CD14-positive monocyte (primary cell): ENCODE measurements around the gene RNF181. TPM values are rescaled to one million over a fixed set of nuclear protein-coding genes. Genes with fewer than 3 reads are reported as not detected.

Experiments used
- DNase-seq, 3 donors: peaks; one replicate each; pipeline ENCODE4 v3.0.0-alpha.2; 2011 to 2022
- H2AFZ ChIP-seq: 2 replicates; pipeline ENCODE4 v1.6.0; 2012; ENCODE audit warnings: mild to moderate bottlenecking, low read depth, low read length, inconsistent platforms; ENCODE audit not compliant: insufficient read depth, poor library complexity, severe bottlenecking
- H3K27ac ChIP-seq, 2 donors: 1 replicate in 1 of 2; 2 replicates in 1 of 2; pipeline ENCODE4 v1.5.1; 2012 to 2013; ENCODE audit warnings: low read length in 2 of 2, control low read depth in 1 of 2, inconsistent platforms in 1 of 2, low read depth in 1 of 2, mild to moderate bottlenecking in 1 of 2
- H3K27me3 ChIP-seq, 2 donors: one replicate each; pipeline versions ENCODE4 v1.6.0 to v1.6.1; 2011 to 2013; ENCODE audit warnings: low read length in 2 of 2; ENCODE audit not compliant: control insufficient read depth in 2 of 2, insufficient read depth in 2 of 2
- H3K36me3 ChIP-seq, 2 donors: replicated peaks in 1 of 2; 1 replicate in 1 of 2; 2 replicates in 1 of 2; pipeline versions ENCODE4 v1.5.1 to v1.6.1; 2012 to 2013; ENCODE audit warnings: low read length in 2 of 2, control low read depth in 1 of 2, inconsistent platforms in 1 of 2, mild to moderate bottlenecking in 1 of 2; ENCODE audit not compliant: insufficient read depth in 2 of 2, control insufficient read depth in 1 of 2
- H3K4me1 ChIP-seq, 2 donors: 1 replicate in 1 of 2; 2 replicates in 1 of 2; pipeline versions ENCODE4 v1.5.1 to v1.6.1; 2012 to 2013; ENCODE audit warnings: low read length in 2 of 2, control low read depth in 1 of 2, inconsistent platforms in 1 of 2, mild to moderate bottlenecking in 1 of 2, moderate library complexity in 1 of 2; ENCODE audit not compliant: insufficient read depth in 2 of 2, control insufficient read depth in 1 of 2
- H3K4me2 ChIP-seq: replicated peaks from 2 replicates; pipeline ENCODE3; 2012; ENCODE audit warnings: low read length, moderate library complexity, mild to moderate bottlenecking; ENCODE audit not compliant: poor library complexity, severe bottlenecking; ENCODE audit errors: extremely low read depth
- H3K4me3 ChIP-seq, 3 experiments: fragments of 200-600 bp in 1 of 3; sonication (generic) in 1 of 3; replicated peaks in 1 of 3; 1 replicate in 2 of 3; 2 replicates in 1 of 3; pipeline ENCODE4 v1.5.1; 2011 to 2013; ENCODE audit warnings: low read length in 3 of 3, mild to moderate bottlenecking in 3 of 3, control low read depth in 2 of 3, low read depth in 2 of 3, inconsistent platforms in 1 of 3, moderate library complexity in 1 of 3
- H3K79me2 ChIP-seq: 2 replicates; pipeline ENCODE4 v1.6.0; 2012; ENCODE audit warnings: mild to moderate bottlenecking, control low read depth, inconsistent platforms, low read length, moderate library complexity; ENCODE audit not compliant: insufficient read depth
- H3K9ac ChIP-seq: 2 replicates; pipeline ENCODE4 v1.6.0; 2017; ENCODE audit warnings: low read length, mild to moderate bottlenecking; ENCODE audit not compliant: insufficient read depth, poor library complexity, severe bottlenecking
- H3K9me3 ChIP-seq, 2 donors: replicated peaks in 1 of 2; 1 replicate in 1 of 2; 2 replicates in 1 of 2; pipeline versions ENCODE4 v1.5.1 to v1.6.1; 2012 to 2013; ENCODE audit warnings: low read length in 2 of 2, control low read depth in 1 of 2; ENCODE audit not compliant: control insufficient read depth in 1 of 2, insufficient read depth in 1 of 2
- H4K20me1 ChIP-seq: 2 replicates; pipeline ENCODE4 v1.6.0; 2012; ENCODE audit warnings: mild to moderate bottlenecking, low read length, control low read depth, moderate library complexity; ENCODE audit not compliant: insufficient read depth
- H3K27ac Mint-ChIP-seq, 7 donors: one replicate each; pipeline ENCODE4 v1.8.0; 2020; ENCODE audit warnings: mild to moderate bottlenecking in 7 of 7, mixed read lengths in 7 of 7, moderate library complexity in 6 of 7, inconsistent platforms in 2 of 7
- H3K27me3 Mint-ChIP-seq, 3 donors: one replicate each; pipeline ENCODE4 v1.8.0; 2021 to 2022; ENCODE audit warnings: low read depth in 3 of 3, mild to moderate bottlenecking in 3 of 3, mixed read lengths in 3 of 3, moderate library complexity in 3 of 3, inconsistent platforms in 1 of 3
- H3K36me3 Mint-ChIP-seq, 2 donors: one replicate each; pipeline ENCODE4 v1.8.0; 2020; ENCODE audit warnings: mixed read lengths in 2 of 2, inconsistent platforms in 1 of 2, mild to moderate bottlenecking in 1 of 2
- H3K4me1 Mint-ChIP-seq: one replicate; pipeline ENCODE4 v1.8.0; 2020; ENCODE audit warnings: mild to moderate bottlenecking, mixed read lengths
- H3K4me3 Mint-ChIP-seq, 2 donors: one replicate each; pipeline ENCODE4 v1.8.0; 2020; ENCODE audit warnings: mild to moderate bottlenecking in 2 of 2, mixed read lengths in 2 of 2, moderate library complexity in 1 of 2
- H3K9me3 Mint-ChIP-seq, 7 donors: one replicate each; pipeline ENCODE4 v1.8.0; 2020 to 2022; ENCODE audit warnings: mixed read lengths in 7 of 7, mild to moderate bottlenecking in 6 of 7, moderate library complexity in 6 of 7, inconsistent platforms in 2 of 7
- WGBS: methylation state at CpG from one replicate; pipeline ENCODE4 v1.1.5; 2013; ENCODE audit warnings: missing lambda C conversion rate; ENCODE audit not compliant: insufficient coverage; 5-methylcytosine and 5-hydroxymethylcytosine counted together
- intact Hi-C, 2 donors: fragments of 100-400 bp; cut with micrococcal nuclease; formaldehyde crosslinking; loops; one replicate each; pipeline versions ENCODE4 v1.15.0 to v1.15.1; 2023
- polyA plus RNA-seq, 3 donors: library from polyadenylated mRNA; depleted of rRNA in 1 of 3; unstranded in 2 of 3; stranded (reverse) in 1 of 3; fragments of 300-500 nt in 2 of 3; fragments of >200 nt in 1 of 3; fragmentation: Illumina TruSeq in 2 of 3; gene quantifications; 1 replicate in 2 of 3; 2 replicates in 1 of 3; pipeline ENCODE4 v1.2.3, GENCODE V29; 2012 to 2021
- TF ChIP-seq, protein P1 (sequence below): fragments of 200-600 bp; IDR thresholded peaks from one replicate; pipeline ENCODE4 v1.8.0; 2022; ENCODE audit warnings: antibody characterized with exemption, mild to moderate bottlenecking

Gene RNF181
- polyA plus RNA-seq, 3 donors, result 254 to 475 (median 382) TPM

DNA sequence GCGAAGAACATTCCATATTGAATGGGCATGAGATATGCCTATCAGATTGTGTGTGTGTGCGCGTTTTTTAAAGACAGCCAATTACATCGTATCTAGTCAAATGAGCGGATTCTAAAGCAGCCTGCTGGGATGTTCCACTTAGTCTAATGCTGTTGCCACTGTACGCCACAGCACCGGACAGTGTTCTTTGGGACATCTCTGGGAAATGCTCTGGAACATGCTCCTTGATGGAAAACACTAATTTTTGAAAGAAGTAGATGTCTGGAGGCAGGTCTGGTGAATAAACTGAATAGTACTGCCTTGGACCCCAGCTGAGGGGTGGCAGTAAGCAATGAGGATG, 10.5 kb downstream of the RNF181 start:
- H3K4me3 Mint-ChIP-seq, result no peak overlapping the region
- peaks cover 26 to 40% of the 10 kb centered on the region in 2 donors for H3K36me3 Mint-ChIP-seq
- 96% methylated on average over 7 of the region's 7 CpGs for WGBS
- H3K36me3 ChIP-seq, result peaks cover 21 to 43% of the 10 kb centered on the region in 2 donors
- intact Hi-C loops, result no loop called here
- no peaks in the 10 kb centered on the region for H3K9me3 ChIP-seq
- TF ChIP-seq, protein P1, sequence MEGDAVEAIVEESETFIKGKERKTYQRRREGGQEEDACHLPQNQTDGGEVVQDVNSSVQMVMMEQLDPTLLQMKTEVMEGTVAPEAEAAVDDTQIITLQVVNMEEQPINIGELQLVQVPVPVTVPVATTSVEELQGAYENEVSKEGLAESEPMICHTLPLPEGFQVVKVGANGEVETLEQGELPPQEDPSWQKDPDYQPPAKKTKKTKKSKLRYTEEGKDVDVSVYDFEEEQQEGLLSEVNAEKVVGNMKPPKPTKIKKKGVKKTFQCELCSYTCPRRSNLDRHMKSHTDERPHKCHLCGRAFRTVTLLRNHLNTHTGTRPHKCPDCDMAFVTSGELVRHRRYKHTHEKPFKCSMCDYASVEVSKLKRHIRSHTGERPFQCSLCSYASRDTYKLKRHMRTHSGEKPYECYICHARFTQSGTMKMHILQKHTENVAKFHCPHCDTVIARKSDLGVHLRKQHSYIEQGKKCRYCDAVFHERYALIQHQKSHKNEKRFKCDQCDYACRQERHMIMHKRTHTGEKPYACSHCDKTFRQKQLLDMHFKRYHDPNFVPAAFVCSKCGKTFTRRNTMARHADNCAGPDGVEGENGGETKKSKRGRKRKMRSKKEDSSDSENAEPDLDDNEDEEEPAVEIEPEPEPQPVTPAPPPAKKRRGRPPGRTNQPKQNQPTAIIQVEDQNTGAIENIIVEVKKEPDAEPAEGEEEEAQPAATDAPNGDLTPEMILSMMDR, result no peak
- H3K27ac ChIP-seq, result no peak overlapping the region
- DNase-seq, result no peak
- no peaks in the 10 kb centered on the region for H3K9me3 Mint-ChIP-seq
- no peak overlapping the region for H3K27ac Mint-ChIP-seq
- H4K20me1 ChIP-seq, result peaks cover 63% of the 10 kb centered on the region
- H3K9ac ChIP-seq, result no peak overlapping the region
- peaks cover 25% of the 10 kb centered on the region for H3K79me2 ChIP-seq
- no peak overlapping the region for H2AFZ ChIP-seq
- H3K27me3 ChIP-seq, result no peaks in the 10 kb centered on the region
- peaks cover 52% of the 10 kb centered on the region for H3K4me1 Mint-ChIP-seq
- H3K27me3 Mint-ChIP-seq, result peaks cover 0 to 4% (median 1%) of the 10 kb centered on the region in 3 donors
- H3K4me1 ChIP-seq, result peaks cover 31 to 46% of the 10 kb centered on the region in 2 donors
- no peak overlapping the region for H3K4me3 ChIP-seq
- no peak overlapping the region for H3K4me2 ChIP-seq

DNA sequence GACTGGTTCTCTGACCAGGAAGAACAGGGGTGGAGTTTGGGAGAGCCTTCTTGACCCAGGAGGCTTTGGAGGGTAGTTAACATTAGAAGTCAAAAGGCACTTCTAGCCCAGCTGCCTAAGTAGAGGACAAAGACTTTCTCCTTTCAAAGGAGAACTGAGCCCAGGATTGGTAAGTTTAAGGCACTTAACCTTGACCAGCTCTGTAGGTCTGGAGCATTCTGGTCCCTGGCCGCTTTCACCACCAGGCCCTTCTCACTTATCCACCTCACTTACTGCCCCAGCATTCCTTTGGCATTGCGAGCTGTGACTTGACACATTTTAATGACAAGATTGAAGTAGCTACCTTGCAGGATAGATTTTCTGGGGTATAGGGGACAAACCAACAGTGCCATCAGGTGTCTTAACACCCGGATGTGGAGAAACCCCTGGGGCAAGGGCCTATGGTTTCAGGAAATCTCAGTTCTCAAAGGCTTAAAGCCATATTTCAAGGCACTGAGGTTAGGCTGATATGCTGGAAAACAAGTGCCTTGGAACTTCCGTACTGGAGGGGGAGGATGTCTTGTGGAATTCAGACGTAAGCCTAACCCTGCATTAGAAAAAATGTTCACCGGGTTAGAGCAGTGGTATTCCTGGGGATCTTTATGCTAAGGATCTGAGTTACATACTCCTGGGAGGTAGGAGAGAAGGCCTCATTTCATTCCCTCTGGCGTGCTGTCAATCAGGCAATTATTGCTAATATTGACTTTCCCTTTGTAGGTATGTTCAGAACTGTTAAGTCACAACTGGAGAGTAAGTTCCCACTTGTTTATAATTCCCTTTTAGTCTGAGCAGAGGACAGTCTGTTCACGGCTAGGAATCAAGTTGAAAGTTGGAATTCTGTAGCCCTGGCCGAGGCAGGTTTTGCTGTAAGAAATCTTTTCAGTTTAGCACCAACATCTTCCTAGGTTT, 12.0 kb downstream of the RNF181 start:
- H3K4me3 Mint-ChIP-seq, result no peak overlapping the region

More for the DNA sequence above, 12.0 kb downstream of the RNF181 start:
- Histone ChIP-seq H3K36me3 (peaks cover 21 to 43% of the 10 kb centered on the region in 2 donors), H3K4me3 (no peak overlapping the region), H3K4me1 (peaks cover 31 to 47% of the 10 kb centered on the region in 2 donors), H4K20me1 (peaks cover 65% of the 10 kb centered on the region), H3K9ac (no peak overlapping the region), H3K27me3 (no peaks in the 10 kb centered on the region), H3K79me2 (peaks cover 32% of the 10 kb centered on the region), H3K27ac (no peak overlapping the region), H3K9me3 (no peaks in the 10 kb centered on the region), H2AFZ (no peak overlapping the region), H3K4me2 (no peak overlapping the region)
- H3K27me3 Mint-ChIP-seq, result peaks cover 0 to 4% (median 1%) of the 10 kb centered on the region in 3 donors
- intact Hi-C loops, result no loop called here
- H3K4me1 Mint-ChIP-seq, result peaks cover 47% of the 10 kb centered on the region
- WGBS, result 98% methylated on average over 6 of the region's 9 CpGs
- TF ChIP-seq, protein P1, result no peak
- H3K9me3 Mint-ChIP-seq, result no peaks in the 10 kb centered on the region
- H3K36me3 Mint-ChIP-seq, result peaks cover 26 to 40% of the 10 kb centered on the region in 2 donors
- no peak for DNase-seq
- peak overlapping the region in 3 of 7 donors; percentile 46 to 59 (median 54) for H3K27ac Mint-ChIP-seq
